Cardiac fibroblast (primary cell): ENCODE results near the gene OPCML.

Source experiments
- DNase-seq, 2 donors: peaks; one replicate each; pipeline versions ENCODE4 v3.0.0 to v3.0.0-alpha.2; 2010; ENCODE audit warnings: low read depth in 2 of 2
- H3K4me3 ChIP-seq, 2 donors: replicated peaks in 1 of 2; 1 replicate in 1 of 2; 2 replicates in 1 of 2; pipeline ENCODE4 v1.5.1; 2011; ENCODE audit warnings: low read depth in 2 of 2, low read length in 2 of 2, mild to moderate bottlenecking in 2 of 2, moderate library complexity in 1 of 2
- CTCF ChIP-seq: IDR thresholded peaks from one replicate; pipeline ENCODE4 v1.5.1; 2011; ENCODE audit warnings: low read depth, mild to moderate bottlenecking, low read length, inconsistent platforms

Gene OPCML

DNA sequence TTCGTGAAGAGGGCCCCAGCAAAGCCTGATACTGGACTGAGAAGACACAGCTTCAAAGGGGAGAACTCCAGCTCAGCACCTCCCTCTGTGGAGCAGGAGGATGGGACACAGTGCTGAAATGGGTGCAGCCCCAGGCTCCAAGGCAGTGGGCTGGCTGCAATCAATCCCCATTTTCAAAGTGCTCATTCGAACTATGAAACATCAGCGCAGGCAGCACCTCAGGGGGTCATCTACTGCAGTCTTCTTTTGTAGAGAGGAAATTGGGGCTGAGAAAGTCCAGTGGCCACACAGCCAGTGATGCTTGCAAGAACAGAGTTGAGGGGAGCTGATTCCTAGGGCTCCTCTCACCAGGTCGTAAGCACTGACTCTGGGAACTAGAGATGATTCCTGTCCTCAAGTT lies 25.1 kb downstream of the OPCML start:
- TF ChIP-seq CTCF, result no peak
- DNase-seq, result no peak
- H3K4me3 ChIP-seq, result no peak overlapping the region

GRCh38 chr11:133506551-133507094 lies 25.7 kb downstream of the OPCML start:
- no peak overlapping the region for H3K4me3 ChIP-seq
- DNase-seq, result no peak
- TF ChIP-seq CTCF, result no peak

- no peak overlapping the region for H3K4me3 ChIP-seq
- DNase-seq, result no peak
- no peak for TF ChIP-seq CTCF
These were observed 26.3 kb downstream of the OPCML start for GRCh38 chr11:133506023-133506422.

DNA sequence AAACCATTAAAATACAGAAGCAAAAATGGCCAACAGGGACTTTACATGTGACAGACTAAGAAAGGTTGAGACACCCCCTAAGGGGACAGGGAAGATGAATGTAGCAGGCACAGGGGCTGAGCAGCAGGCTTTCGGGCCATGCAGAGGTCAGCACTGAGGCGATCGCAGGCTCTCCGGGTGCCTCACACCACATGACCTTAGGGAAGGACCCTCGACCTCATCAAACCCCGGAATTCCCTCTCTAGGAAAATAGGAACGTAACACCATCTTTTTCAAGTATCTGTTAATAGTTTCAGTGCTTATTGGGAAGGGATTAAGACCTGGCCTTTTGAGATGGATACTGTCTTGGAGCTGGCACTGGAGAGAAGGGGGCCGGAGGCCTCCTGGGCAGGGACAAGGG lies 27.4 kb downstream of the OPCML start:
- no peak for TF ChIP-seq CTCF
- no peak for DNase-seq
- no peak overlapping the region for H3K4me3 ChIP-seq

GRCh38 chr11:133503776-133504175 lies 28.5 kb downstream of the OPCML start:
- no peak for DNase-seq
- no peak for TF ChIP-seq CTCF

DNA sequence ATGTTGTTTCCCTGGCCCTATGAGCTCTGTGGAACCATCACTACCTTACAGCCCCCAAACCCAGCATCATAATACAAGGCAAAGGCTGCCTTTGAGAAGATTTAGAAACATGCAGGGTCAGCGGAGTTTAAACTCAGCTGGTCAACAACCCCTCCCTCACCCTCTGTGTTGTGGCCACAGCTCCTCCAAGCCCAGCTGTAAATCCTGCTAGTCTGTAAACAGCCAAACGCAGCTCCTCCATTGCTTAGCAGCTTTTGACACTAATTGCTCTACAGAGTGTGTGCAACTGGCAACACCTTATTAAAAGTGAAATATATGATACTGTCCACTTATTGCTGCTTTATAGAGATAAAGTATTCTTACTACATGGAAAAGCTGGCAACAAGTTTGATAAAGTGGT lies 29.1 kb downstream of the OPCML start:
- H3K4me3 ChIP-seq, result no peak overlapping the region
- no peak for TF ChIP-seq CTCF
- no peak for DNase-seq

More at GRCh38 chr11:133503776-133504175, 28.5 kb downstream of the OPCML start:
- no peak overlapping the region for H3K4me3 ChIP-seq
